GM10266 (cell line): Measurements from ENCODE around the gene MEGF6.

Source experiments
- DNase-seq: peaks from one replicate; pipeline ENCODE4 v3.0.0; 2012; ENCODE audit errors: extremely low spot score
- TF ChIP-seq, protein P1 (sequence below): IDR thresholded peaks from 2 replicates; pipeline ENCODE4 v1.5.1; 2012; ENCODE audit warnings: mild to moderate bottlenecking, low read depth; ENCODE audit not compliant: control insufficient read depth, insufficient read depth; ENCODE audit errors: missing control alignments

MEGF6 gene

DNA sequence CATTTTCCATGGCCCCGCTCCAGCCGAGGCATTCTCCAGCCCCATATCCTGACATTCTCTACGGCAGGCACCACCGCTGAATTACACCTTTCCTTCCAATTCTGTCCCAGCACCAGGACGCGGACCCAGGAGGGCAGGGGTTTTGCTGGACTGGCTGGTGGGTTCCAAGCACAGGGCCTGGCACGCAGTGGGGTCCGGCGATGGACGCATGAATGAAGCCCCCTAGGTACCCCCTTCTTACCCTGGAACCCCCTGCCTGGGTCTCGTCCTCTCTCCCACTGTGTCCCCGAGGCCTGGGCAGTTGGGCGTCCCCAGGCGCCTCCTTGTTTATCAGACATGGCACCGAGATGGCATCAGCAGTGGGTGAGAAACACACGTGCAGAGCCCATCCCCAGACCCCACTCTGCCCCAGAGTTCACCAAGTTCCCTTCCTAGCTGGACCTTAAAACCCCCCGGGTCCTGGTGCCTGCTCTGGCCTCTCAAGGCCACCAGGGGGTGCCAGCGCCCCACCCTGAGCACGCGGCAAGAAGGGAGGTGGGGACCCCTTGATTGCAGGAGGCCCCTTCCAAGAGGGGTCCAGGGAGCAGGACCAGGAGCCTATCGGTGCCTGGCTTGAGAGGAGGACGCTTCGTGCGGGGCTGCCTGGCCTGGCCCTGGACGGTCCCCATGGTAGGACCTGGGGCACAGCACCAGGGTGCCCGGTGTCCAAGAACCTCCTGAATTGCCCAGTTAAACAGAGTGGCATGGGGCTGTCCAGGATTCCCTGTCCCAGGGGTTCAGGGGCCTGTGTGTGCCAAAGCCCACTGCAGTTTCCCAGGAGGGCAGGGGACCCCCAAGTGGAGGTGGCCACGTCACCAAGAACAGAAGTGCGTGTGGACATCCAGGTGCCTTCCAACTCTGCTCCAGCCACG is 46.1 kb downstream of the MEGF6 start:
- peak; percentile 88 for DNase-seq

DNA sequence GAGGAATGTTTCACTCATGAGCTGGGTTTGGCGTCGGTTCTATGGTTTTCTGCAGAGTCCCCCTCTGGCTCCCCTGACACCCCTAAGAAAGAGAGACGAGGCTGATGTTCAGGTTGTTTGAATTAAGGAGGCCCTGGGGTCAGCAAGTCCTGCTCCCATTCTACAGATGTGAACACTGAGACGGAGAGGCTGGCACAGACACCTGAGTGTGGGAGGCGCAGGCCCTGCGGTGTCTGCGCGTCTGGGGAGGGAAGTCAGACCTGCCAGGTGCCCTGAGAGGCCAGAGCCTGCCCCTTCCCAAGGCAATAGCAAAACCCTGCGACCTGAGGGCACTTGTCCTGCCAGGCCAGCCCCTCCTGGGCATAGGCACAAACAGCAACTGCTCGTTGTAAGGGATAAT is 47.7 kb downstream of the MEGF6 start:
- TF ChIP-seq, protein P1, sequence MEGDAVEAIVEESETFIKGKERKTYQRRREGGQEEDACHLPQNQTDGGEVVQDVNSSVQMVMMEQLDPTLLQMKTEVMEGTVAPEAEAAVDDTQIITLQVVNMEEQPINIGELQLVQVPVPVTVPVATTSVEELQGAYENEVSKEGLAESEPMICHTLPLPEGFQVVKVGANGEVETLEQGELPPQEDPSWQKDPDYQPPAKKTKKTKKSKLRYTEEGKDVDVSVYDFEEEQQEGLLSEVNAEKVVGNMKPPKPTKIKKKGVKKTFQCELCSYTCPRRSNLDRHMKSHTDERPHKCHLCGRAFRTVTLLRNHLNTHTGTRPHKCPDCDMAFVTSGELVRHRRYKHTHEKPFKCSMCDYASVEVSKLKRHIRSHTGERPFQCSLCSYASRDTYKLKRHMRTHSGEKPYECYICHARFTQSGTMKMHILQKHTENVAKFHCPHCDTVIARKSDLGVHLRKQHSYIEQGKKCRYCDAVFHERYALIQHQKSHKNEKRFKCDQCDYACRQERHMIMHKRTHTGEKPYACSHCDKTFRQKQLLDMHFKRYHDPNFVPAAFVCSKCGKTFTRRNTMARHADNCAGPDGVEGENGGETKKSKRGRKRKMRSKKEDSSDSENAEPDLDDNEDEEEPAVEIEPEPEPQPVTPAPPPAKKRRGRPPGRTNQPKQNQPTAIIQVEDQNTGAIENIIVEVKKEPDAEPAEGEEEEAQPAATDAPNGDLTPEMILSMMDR = no peak
- DNase-seq = no peak

More for the DNA sequence above, 46.1 kb downstream of the MEGF6 start:
- TF ChIP-seq, protein P1 = peak; percentile 79

DNA sequence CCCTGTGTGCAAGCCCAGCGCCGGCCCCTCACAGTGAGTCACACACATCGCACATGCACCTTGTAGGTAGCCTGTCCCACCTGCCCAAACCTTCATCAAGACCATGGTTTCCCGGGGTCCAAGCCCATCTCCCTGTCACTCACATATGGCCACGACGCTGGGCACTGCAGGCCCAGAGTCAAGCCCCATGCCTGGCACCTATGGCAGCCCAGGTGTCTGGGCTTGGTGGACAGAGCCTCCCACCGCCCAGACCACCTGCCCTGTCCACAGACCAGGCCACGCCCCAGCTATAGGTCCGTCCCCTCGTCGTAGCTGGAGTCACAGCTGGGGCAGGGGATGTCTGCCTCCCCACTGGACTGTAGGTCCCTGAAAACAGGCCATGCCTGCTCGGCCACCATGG is 48.2 kb downstream of the MEGF6 start:
- TF ChIP-seq, protein P1 = no peak
- no peak for DNase-seq

DNA sequence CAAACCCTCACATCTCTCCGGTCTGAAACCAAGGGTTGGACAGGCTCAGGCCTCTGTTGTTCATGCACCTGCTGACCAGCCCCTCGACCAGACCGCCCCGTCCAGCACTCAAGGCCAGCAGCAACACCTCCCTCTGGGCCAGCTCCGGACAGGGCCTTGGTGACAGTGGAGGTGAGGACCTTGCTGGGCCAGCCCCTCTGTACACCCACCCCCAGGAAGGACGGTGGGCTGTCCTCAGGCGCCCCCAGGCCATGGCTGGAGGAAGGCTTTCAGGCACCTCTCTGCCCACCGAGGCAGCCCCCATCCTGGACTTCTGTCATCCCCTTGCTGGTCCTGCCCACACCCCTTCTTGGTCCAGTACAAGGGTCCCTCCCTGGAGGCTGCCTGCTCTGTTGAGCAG is 48.6 kb downstream of the MEGF6 start:
- TF ChIP-seq, protein P1 = no peak

DNA sequence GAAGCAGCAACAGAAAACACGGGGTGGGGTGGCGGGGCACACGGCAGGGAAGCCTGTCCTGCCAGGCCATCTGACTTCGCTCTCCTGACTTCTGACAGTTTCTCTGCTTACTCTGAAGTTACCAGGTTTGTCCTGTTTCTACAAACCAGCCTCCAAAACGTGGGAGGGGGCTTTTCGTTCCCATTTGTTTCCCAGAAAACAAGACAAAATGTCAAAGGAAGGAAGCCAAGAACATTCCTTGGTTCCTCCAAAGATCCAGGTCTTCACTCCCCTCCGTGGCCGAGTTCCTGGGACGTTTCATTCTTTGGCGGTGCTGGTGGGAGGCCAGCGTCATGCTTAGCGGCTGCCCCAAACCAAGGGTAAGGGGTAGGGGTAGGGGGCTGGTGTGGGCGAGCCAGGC is 49.6 kb downstream of the MEGF6 start:
- DNase-seq = no peak
- TF ChIP-seq, protein P1 = no peak

More for the DNA sequence above, 48.6 kb downstream of the MEGF6 start:
- DNase-seq = no peak

DNA sequence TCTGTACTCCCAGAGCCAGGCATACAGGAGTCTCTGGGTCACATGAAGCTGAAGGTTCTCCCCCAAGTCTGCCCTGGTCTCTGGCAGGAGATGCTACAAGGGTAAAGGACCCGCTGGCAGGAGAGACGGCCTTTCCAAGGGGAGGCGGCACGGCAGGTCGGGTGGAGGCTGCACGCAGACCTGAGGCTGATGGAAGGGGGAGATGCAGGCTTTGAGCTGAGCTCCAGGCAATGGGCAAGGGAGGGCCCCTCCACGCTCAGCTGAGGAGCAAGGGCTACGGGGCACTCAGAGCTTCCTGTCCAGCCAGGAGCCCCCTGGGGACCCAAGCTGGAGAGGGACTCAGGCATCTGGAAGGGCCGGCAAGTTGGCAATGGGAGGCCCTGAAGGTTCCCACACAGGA is 50.3 kb downstream of the MEGF6 start:
- DNase-seq = no peak
- TF ChIP-seq, protein P1 = no peak

DNA sequence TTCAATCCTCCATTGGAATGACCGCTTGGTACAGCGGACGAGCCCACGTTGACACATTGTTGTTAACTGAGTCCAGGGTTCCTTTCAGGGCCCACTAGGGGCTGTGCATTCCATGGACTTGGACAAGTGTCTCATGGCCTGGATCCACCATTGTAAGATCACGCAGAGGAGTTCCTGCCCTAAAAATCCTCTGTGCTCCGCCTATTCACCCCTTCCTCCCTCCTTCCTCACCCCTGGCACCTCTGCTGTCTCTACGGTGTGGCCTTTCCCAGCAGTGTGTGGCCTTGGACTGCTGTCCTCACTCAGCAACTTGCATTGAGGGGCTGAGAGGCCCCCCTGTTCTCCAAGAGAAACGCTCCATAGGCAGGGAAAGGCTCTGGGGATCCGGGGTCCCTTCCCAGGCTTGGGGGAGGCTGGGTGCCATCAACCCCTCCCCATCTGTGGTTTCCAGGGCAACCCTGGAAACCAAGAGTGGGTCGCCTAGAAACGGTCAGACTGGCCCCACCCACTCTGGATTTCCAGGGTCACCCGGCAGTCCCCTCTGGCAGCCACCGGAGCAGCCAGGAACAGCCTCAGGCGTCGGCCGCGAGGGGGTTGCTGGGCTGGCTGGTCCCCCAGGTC is 50.9 kb downstream of the MEGF6 start:
- no peak for DNase-seq
- TF ChIP-seq, protein P1 = no peak
